Ascending aorta (tissue), 2 donors: ENCODE results near the gene CTSE. TPM values are rescaled to one million over a fixed set of nuclear protein-coding genes. Genes with fewer than 3 reads are reported as not detected.

Experiments
- DNase-seq, 2 donors: peaks; one replicate each; pipeline ENCODE4 v3.0.0-alpha.2; 2019; ENCODE audit warnings: low spot score in 2 of 2
- H3K27ac ChIP-seq, 2 donors: fragments of 200-600 bp; sonication (generic); one replicate each; pipeline ENCODE4 v1.5.1; 2016 to 2017; ENCODE audit warnings: mild to moderate bottlenecking in 1 of 2
- H3K27me3 ChIP-seq: fragments of 200-600 bp; sonication (generic); one replicate; pipeline ENCODE4 v1.5.1; 2017
- H3K36me3 ChIP-seq, 2 donors: fragments of 200-600 bp; sonication (generic); one replicate each; pipeline ENCODE4 v1.5.1; 2016
- H3K4me1 ChIP-seq, 2 donors: fragments of 200-600 bp; sonication (generic); one replicate each; pipeline ENCODE4 v1.5.1; 2016 to 2017; ENCODE audit warnings: mild to moderate bottlenecking in 1 of 2
- H3K4me3 ChIP-seq, 2 donors: fragments of 200-600 bp; sonication (generic); one replicate each; pipeline ENCODE4 v1.5.1; 2016 to 2017; ENCODE audit warnings: mild to moderate bottlenecking in 1 of 2
- H3K9me3 ChIP-seq, 2 donors: fragments of 200-600 bp; sonication (generic); one replicate each; pipeline ENCODE4 v1.5.1; 2016
- intact Hi-C: fragments of 100-400 bp; cut with DNase I; formaldehyde crosslinking; loops from one replicate; pipeline ENCODE4 v1.15.1; 2023
- total RNA-seq: library from RNA; depleted of rRNA; stranded (reverse); fragments of >200 nt; gene quantifications from one replicate; pipeline ENCODE4 v1.1.0, GENCODE V29; 2016
- TF ChIP-seq, protein P1 (sequence below), 3 experiments: fragments of 200-600 bp in 2 of 3; fragments of 450-650 bp in 1 of 3; sonication (generic) in 2 of 3; IDR thresholded peaks; one replicate each; pipeline ENCODE4 v1.5.1; 2016 to 2019; ENCODE audit warnings: antibody characterized with exemption in 3 of 3, mild to moderate bottlenecking in 1 of 3, moderate library complexity in 1 of 3

Gene CTSE
- total RNA-seq, 1 donor from 2014 or later = not detected

DNA sequence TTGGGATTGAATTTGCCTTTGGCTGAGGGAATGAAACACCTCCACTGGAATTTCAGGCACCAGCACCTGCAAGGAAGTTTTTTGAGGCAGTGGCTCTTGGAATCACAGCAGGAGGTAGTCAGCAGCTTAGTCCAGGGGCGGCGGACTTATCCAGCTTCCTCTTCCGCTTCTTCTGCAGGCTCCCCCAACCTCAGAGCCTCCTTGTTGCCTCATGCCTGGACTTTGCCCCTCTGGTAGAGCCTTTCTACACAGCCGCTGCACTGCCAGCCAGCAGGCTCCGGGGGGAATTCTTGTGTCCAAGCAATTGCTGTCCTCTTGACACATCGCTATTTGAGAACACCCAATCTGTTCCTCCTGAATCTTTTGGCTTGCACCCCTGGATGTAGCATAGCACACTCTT is 24.9 kb upstream of the CTSE start:
- Histone ChIP-seq H3K36me3 (no peaks in the 10 kb centered on the region), H3K9me3 (no peaks in the 10 kb centered on the region), H3K4me1 (no peaks in the 10 kb centered on the region), H3K4me3 (no peak overlapping the region), H3K27ac (no peak overlapping the region), H3K27me3 (no peaks in the 10 kb centered on the region)
- intact Hi-C loops = no loop called here
- no peak for DNase-seq
- TF ChIP-seq, protein P1, sequence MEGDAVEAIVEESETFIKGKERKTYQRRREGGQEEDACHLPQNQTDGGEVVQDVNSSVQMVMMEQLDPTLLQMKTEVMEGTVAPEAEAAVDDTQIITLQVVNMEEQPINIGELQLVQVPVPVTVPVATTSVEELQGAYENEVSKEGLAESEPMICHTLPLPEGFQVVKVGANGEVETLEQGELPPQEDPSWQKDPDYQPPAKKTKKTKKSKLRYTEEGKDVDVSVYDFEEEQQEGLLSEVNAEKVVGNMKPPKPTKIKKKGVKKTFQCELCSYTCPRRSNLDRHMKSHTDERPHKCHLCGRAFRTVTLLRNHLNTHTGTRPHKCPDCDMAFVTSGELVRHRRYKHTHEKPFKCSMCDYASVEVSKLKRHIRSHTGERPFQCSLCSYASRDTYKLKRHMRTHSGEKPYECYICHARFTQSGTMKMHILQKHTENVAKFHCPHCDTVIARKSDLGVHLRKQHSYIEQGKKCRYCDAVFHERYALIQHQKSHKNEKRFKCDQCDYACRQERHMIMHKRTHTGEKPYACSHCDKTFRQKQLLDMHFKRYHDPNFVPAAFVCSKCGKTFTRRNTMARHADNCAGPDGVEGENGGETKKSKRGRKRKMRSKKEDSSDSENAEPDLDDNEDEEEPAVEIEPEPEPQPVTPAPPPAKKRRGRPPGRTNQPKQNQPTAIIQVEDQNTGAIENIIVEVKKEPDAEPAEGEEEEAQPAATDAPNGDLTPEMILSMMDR (IDR thresholded peaks at IDR 0.05) = no peak

DNA sequence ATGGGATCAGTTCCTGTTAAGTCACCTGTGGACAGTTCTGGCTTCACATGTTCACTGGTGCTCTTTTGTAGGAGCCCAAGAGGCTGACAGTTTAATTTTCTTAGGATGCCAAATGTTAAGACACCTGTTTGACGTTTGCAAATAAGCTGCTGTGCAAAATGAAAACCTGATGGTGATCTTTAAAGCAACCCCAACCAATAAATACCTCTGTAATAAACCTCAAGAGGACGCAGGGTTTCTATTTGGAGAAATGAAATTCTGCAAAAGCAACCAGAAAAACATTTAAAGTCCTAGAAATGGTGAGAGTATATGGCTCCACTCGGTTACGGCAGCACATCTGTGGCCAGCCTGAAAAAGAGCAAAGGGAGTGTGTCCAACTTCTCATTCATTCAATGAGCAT is 23.6 kb upstream of the CTSE start:
- no peaks in the 10 kb centered on the region for H3K9me3 ChIP-seq
- no peak overlapping the region for H3K4me3 ChIP-seq
- no peaks in the 10 kb centered on the region for H3K36me3 ChIP-seq
- intact Hi-C loops = no loop called here
- TF ChIP-seq, protein P1 (IDR thresholded peaks at IDR 0.05) = no peak
- no peaks in the 10 kb centered on the region for H3K27me3 ChIP-seq
- no peak overlapping the region for H3K27ac ChIP-seq
- no peaks in the 10 kb centered on the region for H3K4me1 ChIP-seq
- DNase-seq = no peak

DNA sequence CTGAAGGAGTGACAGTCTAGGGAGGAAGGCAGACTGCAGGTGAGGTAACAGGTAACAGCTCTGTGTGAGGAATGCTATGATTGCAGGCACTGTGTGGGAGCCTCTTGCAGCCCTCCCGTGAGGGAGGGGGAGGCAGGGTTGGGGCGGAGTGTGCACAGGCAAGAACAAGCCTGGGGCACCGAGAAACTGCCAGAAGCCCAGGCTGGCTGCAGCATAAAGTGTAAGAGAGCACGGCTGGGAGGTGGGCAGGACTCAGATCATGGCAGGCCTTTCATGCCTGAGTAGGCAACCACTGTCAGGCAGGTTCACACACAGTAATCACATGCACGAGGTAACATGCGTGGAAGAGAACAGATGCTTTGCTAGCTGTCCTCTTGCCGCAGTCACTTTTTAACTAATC is 17.9 kb upstream of the CTSE start:
- H3K4me1 ChIP-seq = no peaks in the 10 kb centered on the region
- TF ChIP-seq, protein P1 (IDR thresholded peaks at IDR 0.05) = no peak
- H3K27me3 ChIP-seq = no peaks in the 10 kb centered on the region
- DNase-seq = no peak
- H3K36me3 ChIP-seq = no peaks in the 10 kb centered on the region
- H3K27ac ChIP-seq = no peak overlapping the region
- no peaks in the 10 kb centered on the region for H3K9me3 ChIP-seq
- intact Hi-C loops = no loop called here
- no peak overlapping the region for H3K4me3 ChIP-seq

DNA sequence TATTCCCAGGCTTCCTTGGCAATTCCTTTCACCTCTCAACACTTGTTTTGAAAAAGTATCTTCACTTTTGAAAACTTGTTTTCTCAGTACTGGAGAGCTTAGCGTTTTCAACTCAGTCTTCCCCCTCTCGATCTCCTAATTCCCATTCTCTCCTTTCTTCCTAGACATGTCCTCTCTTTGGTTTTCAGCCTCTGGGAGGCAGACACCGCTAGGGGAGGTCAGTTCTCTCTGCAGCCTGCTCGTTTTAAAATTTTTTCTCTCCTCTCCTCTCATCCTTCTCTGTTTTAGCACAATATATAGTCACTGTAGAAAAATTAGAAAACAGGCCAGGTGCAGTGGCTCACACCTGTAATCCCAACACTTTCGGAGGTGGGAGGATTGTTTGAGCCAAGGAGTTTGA is 16.6 kb upstream of the CTSE start:
- no peak for DNase-seq
- Histone ChIP-seq H3K4me3 (no peak overlapping the region), H3K27ac (no peak overlapping the region), H3K27me3 (no peaks in the 10 kb centered on the region), H3K36me3 (no peaks in the 10 kb centered on the region), H3K9me3 (no peaks in the 10 kb centered on the region), H3K4me1 (no peaks in the 10 kb centered on the region)
- TF ChIP-seq, protein P1 (IDR thresholded peaks at IDR 0.05) = no peak
- intact Hi-C loops = no loop called here

DNA sequence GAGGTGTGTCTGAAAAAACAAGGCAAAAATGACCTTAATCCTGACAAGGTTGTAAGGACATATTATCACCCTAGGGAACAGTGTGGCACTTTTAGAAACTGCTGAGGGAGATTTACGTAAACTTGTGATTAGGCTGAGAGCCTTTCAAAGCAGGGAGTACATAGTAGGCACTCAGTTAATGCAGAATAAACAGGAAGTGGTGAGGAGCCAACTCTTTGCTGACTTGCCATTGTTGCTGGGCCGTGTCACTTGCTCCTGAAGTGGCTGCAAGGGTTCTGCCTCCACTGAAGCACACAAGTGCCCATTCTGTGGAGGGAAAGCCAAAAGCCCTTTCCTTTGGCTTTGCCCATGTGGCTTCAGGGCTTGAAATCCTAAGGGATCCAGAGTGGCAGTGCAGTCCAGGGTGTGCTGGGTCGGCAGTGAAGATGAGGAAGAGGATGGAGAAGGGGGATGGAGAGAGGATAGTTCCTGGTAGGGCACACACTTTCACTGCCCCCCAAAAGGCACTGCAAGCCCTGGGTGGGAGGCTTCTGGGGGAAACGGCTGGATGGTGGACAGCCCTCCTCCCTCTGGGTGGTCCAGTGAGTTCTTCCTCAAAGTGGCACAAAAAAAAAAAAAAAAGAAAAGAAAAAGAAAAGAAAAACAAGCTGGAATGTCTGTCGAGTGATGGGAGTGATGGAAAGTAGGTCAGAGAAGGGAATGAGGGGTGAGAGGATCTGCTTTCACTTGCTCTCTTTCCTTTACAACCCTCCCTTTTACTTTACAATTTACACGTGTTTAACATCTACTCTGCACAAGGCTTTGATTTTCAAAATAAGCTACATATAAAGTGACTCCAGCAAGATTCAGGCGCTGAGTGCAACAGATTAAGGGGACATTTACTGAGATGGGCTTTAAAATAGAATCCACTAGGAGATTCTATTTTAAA is 15.6 kb upstream of the CTSE start:
- no peak for DNase-seq
- intact Hi-C loops = no loop called here
- Histone ChIP-seq H3K27ac (no peak overlapping the region), H3K36me3 (no peaks in the 10 kb centered on the region), H3K4me1 (no peaks in the 10 kb centered on the region), H3K9me3 (no peaks in the 10 kb centered on the region), H3K27me3 (no peaks in the 10 kb centered on the region), H3K4me3 (no peak overlapping the region)
- TF ChIP-seq, protein P1 (IDR thresholded peaks at IDR 0.05) = no peak
